T1000 (cell line): ENCODE data around the gene LRTM1.

Source experiments
- DNase-seq: peaks from one replicate; lab custom pipeline; 2025; ENCODE audit warnings: mixed read lengths; lab: John Stamatoyannopoulos, UW

LRTM1 gene

DNA sequence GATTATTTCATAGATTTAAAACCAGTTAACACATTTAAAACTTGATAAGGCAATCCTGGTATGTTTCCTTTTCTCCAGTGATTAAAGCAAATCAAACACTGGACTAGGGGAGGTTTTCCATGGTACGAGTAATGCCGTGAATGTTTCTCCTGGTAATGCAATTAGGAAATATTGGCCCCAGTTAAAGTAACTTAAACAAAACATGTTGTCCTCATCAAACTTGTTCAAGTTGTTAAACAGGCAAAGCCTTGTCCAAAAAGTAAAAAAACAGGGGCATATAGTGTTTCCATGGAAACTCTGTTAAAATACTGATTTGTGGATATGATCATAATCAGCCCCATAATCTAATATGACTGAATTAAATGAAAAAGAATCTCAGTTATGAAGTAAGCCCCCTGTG is 13.1 kb upstream of the LRTM1 start:
- no peak for DNase-seq

- DNase-seq = no peak
Measured at GRCh38 chr3:54939557-54940300, 11.9 kb upstream of the LRTM1 start.

DNA sequence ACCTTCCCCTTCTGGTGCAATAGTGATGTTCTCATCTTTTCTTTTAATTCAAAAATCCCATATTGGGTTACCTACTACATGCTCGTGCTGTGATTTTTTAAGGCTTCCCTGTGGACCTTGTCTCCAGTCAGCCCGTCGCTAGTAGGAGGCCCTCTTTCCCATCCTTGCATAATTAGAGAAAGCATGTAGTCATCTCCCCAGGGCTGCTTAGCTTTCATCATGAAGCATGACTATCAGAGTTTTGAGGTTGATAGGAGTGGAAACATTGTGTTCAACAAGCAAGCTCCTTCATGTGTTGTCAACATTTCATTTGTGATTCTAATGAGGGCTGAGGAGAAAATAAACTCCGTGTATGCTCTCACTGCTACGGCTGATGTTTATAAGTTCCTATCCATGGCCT is 8.7 kb upstream of the LRTM1 start:
- DNase-seq = no peak

DNA sequence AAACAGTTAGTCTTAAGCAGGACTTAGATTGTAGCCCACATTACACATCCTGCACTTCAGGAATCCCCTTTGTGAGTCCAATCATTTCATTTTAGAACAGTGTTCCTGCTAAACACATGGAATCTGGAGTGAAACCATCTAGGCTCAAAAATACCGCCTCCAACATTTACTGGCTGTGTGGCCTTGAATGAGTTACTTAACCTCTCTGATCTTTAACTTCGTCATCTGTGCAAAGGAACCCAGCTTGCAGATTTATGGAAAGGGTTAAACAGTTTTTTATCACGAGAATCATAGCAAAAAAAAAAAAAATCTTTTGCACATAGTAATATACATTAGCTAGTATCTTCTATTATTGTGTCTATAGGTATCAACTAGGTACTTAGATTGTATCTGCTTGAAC is 8.0 kb upstream of the LRTM1 start:
- DNase-seq = no peak

GRCh38 chr3:54932606-54933005 is 4.7 kb upstream of the LRTM1 start:
- no peak for DNase-seq

GRCh38 chr3:54931182-54931581 is 3.3 kb upstream of the LRTM1 start:
- DNase-seq = no peak

DNA sequence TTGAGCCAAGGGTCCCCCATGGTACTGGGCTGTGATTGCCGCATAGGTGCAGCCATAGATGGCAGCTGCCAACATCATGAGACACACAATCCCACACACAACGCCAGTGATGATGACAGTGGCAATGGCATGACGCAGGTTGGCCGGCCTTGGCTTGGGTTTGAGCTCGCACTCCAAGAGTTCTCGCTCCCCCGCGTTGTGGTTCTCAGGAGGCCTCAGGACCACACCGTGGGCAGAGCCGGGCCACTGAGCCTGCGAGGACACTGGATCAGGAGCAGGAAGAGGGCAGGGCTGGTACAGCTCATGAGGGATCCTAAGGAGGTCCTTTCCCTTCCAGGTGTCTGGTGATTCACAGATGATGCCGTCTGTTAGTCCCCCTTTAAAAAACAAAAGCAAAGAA is 9.3 kb downstream of the LRTM1 start:
- DNase-seq = no peak

DNA sequence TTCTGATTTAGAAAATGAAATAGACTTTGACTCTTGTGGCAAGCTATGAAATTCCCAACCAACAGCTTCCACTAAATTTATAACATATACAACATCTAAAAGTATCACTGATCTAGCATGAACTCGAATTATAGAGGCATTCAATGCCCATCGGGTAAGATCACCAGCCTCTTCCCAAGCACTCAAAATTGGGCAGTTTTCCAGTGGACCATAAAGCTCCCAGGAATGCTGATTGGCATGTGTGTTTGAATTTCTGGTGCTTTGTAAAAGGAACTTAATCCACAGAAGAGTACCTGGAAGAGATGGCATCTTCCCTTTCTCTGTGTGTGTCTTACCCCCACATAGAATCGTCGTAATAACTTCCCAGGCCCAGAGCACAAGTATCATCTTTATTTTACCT is 10.0 kb downstream of the LRTM1 start:
- no peak for DNase-seq

GRCh38 chr3:54917174-54917573 is 10.7 kb downstream of the LRTM1 start:
- DNase-seq = no peak

- no peak for DNase-seq
Measured at GRCh38 chr3:54916732-54917131, 11.1 kb downstream of the LRTM1 start.

GRCh38 chr3:54915976-54916375 is 11.9 kb downstream of the LRTM1 start:
- no peak for DNase-seq

GRCh38 chr3:54915181-54915580 is 12.7 kb downstream of the LRTM1 start:
- DNase-seq = no peak

- DNase-seq = no peak
Measured at GRCh38 chr3:54914180-54914579, 13.7 kb downstream of the LRTM1 start.

- no peak for DNase-seq
Measured at GRCh38 chr3:54909191-54909590, 18.7 kb downstream of the LRTM1 start.

DNA sequence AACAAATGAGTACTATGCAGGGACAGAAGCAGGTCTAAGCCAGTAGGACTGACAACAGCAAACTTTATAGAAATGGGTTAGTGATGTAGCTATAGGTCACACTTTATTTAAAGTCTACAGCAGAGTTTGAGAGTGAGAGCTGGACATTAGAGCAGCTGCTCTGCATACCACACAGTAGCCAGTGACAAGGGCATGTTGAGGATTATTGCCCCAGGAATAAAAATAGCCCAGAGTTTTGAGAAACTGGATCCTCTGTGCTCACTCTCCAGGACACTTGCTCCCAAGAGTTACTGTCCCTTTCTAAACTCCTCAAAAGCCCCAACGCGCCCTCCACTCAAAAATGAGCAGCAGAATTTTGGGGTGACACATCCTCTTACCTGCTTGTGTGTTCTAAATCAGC is 21.1 kb downstream of the LRTM1 start:
- DNase-seq = no peak

GRCh38 chr3:54905920-54906319 is 21.9 kb downstream of the LRTM1 start:
- DNase-seq = no peak

- DNase-seq = no peak
Measured at GRCh38 chr3:54905261-54905888, 22.5 kb downstream of the LRTM1 start.

GRCh38 chr3:54901906-54902685 is 25.8 kb downstream of the LRTM1 start:
- no peak for DNase-seq

DNA sequence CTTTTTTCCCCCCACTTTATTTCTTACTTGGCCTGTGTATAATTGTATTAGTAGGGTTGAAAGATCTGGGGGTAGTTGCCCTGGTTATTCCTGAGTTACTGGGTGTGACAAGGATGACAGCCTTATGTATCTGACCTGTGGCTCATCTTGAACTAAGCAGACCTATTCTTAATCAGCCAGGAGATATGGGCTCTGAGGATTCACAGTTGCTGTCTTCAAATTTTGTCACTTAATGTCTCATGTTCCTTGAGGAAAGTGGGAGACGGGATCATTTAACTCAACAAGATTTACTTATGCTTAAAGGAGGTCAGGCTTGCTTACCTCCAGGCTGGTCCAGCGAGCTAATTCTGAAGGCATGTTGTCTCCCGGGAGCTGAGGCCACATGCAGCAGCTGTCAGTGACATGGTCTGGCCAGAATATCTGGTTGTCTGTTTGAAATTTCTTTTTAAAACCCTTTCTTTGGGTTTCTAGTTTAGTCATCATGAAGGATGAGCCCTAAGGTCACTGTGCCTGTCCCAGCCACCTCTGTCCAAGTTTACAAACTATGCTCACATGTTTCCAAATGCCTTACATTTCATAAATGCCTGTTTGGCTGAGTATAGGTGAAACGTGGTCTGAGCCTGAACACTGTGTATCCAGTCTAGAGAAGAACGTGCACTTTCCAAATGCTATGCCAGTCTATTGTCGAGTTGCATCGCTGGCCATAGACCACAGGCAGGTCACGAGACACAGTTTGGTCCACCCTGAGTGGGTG is 26.8 kb downstream of the LRTM1 start:
- no peak for DNase-seq

DNA sequence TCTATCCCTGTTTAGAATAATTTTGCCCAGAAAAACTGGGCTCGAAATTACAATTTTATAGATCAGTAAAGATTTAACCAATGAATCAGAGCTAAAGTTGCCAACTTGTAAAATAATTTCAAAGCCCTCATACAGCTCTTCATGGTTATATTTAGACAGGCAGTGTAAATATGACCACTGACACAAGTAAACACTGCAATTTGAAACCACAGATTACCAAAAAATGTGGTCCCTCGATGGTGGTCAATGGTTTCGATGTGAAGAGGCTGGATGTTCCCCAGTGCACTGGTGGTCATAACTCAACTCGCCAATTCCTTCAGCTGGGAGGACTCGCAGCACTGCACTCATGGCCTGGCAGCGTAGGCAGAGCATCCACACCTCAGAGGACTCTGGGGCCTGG is 28.6 kb downstream of the LRTM1 start:
- DNase-seq = no peak

DNA sequence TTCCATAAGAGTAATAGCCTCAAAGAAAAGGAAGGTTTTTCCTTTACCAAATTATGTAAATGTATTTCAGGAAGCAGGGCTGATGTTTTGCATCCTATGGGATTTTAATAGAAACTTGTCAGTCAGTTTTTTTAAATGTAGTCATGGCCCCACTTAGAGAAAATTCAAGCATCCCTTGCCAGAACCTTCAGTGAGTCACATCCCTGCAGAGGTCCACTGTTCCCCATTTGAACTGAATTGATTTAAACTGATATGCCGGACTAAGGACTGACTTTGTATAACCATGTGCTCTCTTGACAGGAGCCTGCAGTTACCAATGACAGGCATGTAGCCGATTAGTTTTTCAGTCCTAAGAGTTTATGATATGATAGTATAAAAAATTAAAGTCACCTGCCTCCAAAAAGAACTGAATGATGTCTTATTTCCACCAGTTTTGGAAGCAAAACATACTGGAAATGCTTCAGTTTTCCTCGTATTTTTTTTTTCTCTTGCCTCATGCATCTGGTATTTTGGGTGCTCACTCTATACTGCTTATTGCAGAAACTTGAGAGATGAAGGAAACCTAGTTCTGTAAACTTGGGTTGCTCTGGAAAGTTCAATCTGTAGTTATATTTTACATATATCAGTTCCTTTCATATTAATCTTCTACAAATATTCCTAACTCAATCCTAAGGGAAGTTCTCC is 30.7 kb downstream of the LRTM1 start:
- DNase-seq = no peak

GRCh38 chr3:54895613-54896012 is 32.2 kb downstream of the LRTM1 start:
- DNase-seq = no peak
